ENCODE data around the gene ARHGAP26. TPM values are rescaled to one million over a fixed set of nuclear protein-coding genes. Genes with fewer than 3 reads are reported as not detected.

The ARHGAP26 gene
- total and polyA plus RNA-seq, 2 of the 4 experiments (the other 2 are of a cell fraction), result 0.54 to 0.56 TPM

DNA sequence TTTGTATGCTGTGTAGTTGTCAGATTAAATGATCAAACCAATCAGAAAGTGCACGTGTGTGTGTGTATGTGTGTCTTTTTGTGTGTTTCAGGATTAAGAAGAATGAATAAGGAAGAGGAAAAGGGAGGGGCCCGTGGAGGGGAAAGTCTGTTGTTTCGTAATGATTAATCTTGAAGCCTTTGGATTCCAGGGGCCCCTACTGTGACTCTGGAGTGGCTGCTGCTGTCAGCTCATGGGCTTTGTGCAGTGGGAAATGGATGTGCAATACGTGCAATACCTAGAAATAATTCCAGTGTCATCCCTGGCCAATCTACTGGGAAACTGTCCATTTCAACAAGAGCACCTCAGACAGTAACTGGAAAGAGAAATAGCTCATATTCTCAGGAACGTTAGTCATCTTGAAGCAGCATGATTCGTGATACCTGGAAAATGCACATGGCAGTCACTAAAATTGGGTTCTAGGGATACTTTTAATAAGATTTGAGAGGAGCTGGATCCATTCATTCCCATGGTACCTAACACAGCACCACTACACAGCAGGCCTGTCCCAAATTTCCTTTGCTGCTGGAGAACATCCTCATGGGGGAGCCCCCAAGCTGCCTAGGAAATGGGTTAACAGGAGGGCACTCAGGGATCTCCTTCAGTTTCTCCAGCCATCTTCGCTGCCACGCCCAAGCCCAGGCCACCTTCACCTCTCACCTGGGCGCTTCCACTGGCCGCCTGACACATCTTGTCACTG, 447.1 kb downstream of the ARHGAP26 start:
- Histone ChIP-seq H2AK5ac (ENCODE audit: low read depth, low read length) (no peak overlapping the region; the same call in 1 of the 2 replicates), H2BK5ac (ENCODE audit: low read depth, low read length, poor library complexity, severe bottlenecking) (no peak overlapping the region), H3K14ac (replicated peaks; ENCODE audit: low read depth, low read length) (no peak overlapping the region), H3K27me3 (ENCODE audit: control insufficient read depth, insufficient read depth, low read length) (no peaks in the 10 kb centered on the region), H3K4ac (ENCODE audit: low read depth, low read length) (no peak overlapping the region), H3K23ac (ENCODE audit: low read depth, low read length) (no peak overlapping the region), H3K36me3 (ENCODE audit: control insufficient read depth, insufficient read depth, low read length) (no peaks in the 10 kb centered on the region), H2BK120ac (ENCODE audit: low read depth, low read length) (peak overlapping the region; percentile 52; the same call in 1 of the 2 replicates), H2BK20ac (ENCODE audit: low read depth, low read length) (no peak overlapping the region), H4K20me1 (ENCODE audit: insufficient read depth, low read length) (no peaks in the 10 kb centered on the region), H3K18ac (ENCODE audit: low read depth, low read length) (no peak overlapping the region), H2BK15ac (ENCODE audit: low read depth, low read length) (no peak overlapping the region), H3K79me1 (ENCODE audit: low read depth in 1 of 2, low read length in 2 of 2) (no peaks in the 10 kb centered on the region), H3K9ac (ENCODE audit: low read depth, low read length) (no peak overlapping the region), H3K4me2 (ENCODE audit: low read depth, low read length) (no peak overlapping the region), H3K9me1 (ENCODE audit: insufficient read depth, low read length) (peaks cover 2% of the 10 kb centered on the region), H4K8ac (ENCODE audit: low read depth in 2 of 2, low read length in 2 of 2) (no peak overlapping the region), H4K91ac (ENCODE audit: insufficient read depth, low read depth, low read length) (no peak overlapping the region; the same call in 1 of the 2 replicates), H3K4me3 (ENCODE audit: insufficient read depth, low read depth, low read length) (no peak overlapping the region), H2AFZ (replicated peaks; ENCODE audit: low read length, poor library complexity) (peak overlapping the region; percentile 8), H3K27ac (ENCODE audit: insufficient read depth, low read length) (no peak overlapping the region), H3K9me3 (ENCODE audit: control insufficient read depth, insufficient read depth, low read length) (no peaks in the 10 kb centered on the region), H4K5ac (ENCODE audit: low read depth, low read length) (no peak overlapping the region), H2AK9ac (replicated peaks; ENCODE audit: low read depth, low read length, poor library complexity) (no peak overlapping the region), H3K56ac (ENCODE audit: extremely low read depth, insufficient read depth, low read length) (no peak overlapping the region), H3K4me1 (ENCODE audit: control insufficient read depth, insufficient read depth, low read length) (peaks cover 10% of the 10 kb centered on the region)
- no TSS peak for BruUV-seq (replicated peaks)
- in situ Hi-C loops (cut with MboI; ENCODE audit: low sequenced_read_pairs), result no loop called here
- TF ChIP-seq RCOR1 (IDR thresholded peaks at IDR 0.05; ENCODE audit: insufficient replicate concordance, low read length) (no peak), RAD21 (IDR thresholded peaks at IDR 0.05; ENCODE audit: low read length) (0 out of 2 replicates have a peak, but pooled peaks have one; percentile 9), CHD1 (IDR thresholded peaks at IDR 0.05; ENCODE audit: low read depth, low read length) (no peak), MAZ (IDR thresholded peaks at IDR 0.05; ENCODE audit: borderline replicate concordance, low read depth, low read length) (no peak), NFE2L2 (IDR thresholded peaks at IDR 0.05; ENCODE audit: low read depth, low read length) (no peak), POLR2A (IDR thresholded peaks at IDR 0.05; ENCODE audit: low read depth, low read length) (no peak), SMC3 (IDR thresholded peaks at IDR 0.05; ENCODE audit: low read depth, low read length) (no peak), CEBPB (IDR thresholded peaks at IDR 0.05; ENCODE audit: low read depth, low read length) (peak; percentile 36; the same call in 1 of the 2 replicates), MAFK (IDR thresholded peaks at IDR 0.05; ENCODE audit: low read depth, low read length) (no peak), RFX5 (IDR thresholded peaks at IDR 0.05; ENCODE audit: low read depth, low read length) (no peak), FOS (IDR thresholded peaks at IDR 0.05; ENCODE audit: low read depth, low read length) (no peak)
- TF ChIP-seq, protein P1, sequence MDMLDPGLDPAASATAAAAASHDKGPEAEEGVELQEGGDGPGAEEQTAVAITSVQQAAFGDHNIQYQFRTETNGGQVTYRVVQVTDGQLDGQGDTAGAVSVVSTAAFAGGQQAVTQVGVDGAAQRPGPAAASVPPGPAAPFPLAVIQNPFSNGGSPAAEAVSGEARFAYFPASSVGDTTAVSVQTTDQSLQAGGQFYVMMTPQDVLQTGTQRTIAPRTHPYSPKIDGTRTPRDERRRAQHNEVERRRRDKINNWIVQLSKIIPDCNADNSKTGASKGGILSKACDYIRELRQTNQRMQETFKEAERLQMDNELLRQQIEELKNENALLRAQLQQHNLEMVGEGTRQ (IDR thresholded peaks at IDR 0.05; ENCODE audit: low read depth, low read length), result no peak
- intact Hi-C loops (cut with micrococcal nuclease), result no loop called here
- ATAC-seq (ENCODE audit: low read depth) (no peak), DNase-seq (peak; percentile 27)
- ChIA-PET POLR2A (ENCODE audit: unreplicated experiment) (no interaction called here), CTCF (interaction anchor here (0.7 kb wide), 1 partner anchor 16 kb away, joined by 3 read pairs; no protein-coding TSS in a partner anchor)
- dilution Hi-C loops (cut with HindIII; ENCODE audit: low sequenced_read_pairs, unreplicated experiment), result no loop called here
- 81% methylated on average over 6 of the region's 10 CpGs; no CpG with 5 or more reads in 1 of the 2 experiments for whole genome bisulfite sequencing, 2 experiments (ENCODE audit: extremely low coverage in 2 of 2, insufficient read length in 1 of 2)
